HepG2 (cell line): ENCODE data around the gene ICE2. TPM values are rescaled to one million over a fixed set of nuclear protein-coding genes. Genes with fewer than 3 reads are reported as not detected.

Experiments
- FOXK2 ChIP-seq: fragments of 450-650 bp; IDR thresholded peaks from 2 replicates; pipeline ENCODE4 v1.6.1; 2016
- HOXA3 ChIP-seq: sonication (generic); formaldehyde crosslinking; IDR thresholded peaks from 2 replicates; pipeline ENCODE4 v1.5.0; 2020; ENCODE audit warnings: missing genetic modification reagents
- IKZF1 ChIP-seq: fragments of 450-650 bp; IDR thresholded peaks from 2 replicates; pipeline ENCODE4 v1.7.1; 2016
- PAF1 ChIP-seq: IDR thresholded peaks from 2 replicates; pipeline ENCODE4 v1.6.1; 2016; ENCODE audit warnings: missing genetic modification reagents, missing compliant biosample characterization
- PAWR ChIP-seq: sonication (generic); formaldehyde crosslinking; IDR thresholded peaks from 2 replicates; pipeline ENCODE4 v1.4.0; 2020; ENCODE audit warnings: missing genetic modification reagents, mild to moderate bottlenecking, borderline replicate concordance
- REL ChIP-seq: sonication (generic); formaldehyde crosslinking; conservative IDR thresholded peaks from 2 replicates; pipeline ENCODE4 v1.8.0; 2022; ENCODE audit warnings: mild to moderate bottlenecking, missing genetic modification reagents, moderate library complexity
- SMAD1 ChIP-seq: sonication (generic); formaldehyde crosslinking; IDR thresholded peaks from 2 replicates; pipeline ENCODE4 v1.4.0; 2020; ENCODE audit warnings: missing genetic modification reagents, low read depth, mild to moderate bottlenecking, borderline replicate concordance
- SMARCC2 ChIP-seq: fragments of 450-650 bp; IDR thresholded peaks from 2 replicates; pipeline ENCODE4 v1.6.1; 2017; ENCODE audit warnings: antibody characterized with exemption, mild to moderate bottlenecking
- SYNCRIP ChIP-seq: fragments of 200-400 bp; formaldehyde crosslinking; IDR thresholded peaks from 2 replicates; pipeline ENCODE4 v1.6.1; 2018; ENCODE audit warnings: mild to moderate bottlenecking, low read depth, low read length; ENCODE audit not compliant: insufficient read depth
- TFE3 ChIP-seq: IDR thresholded peaks from 2 replicates; pipeline ENCODE4 v1.6.1; 2016
- ZFP82 ChIP-seq: sonication (generic); formaldehyde crosslinking; IDR thresholded peaks from 2 replicates; pipeline ENCODE4 v1.5.1; 2020; ENCODE audit warnings: mild to moderate bottlenecking, missing genetic modification reagents, borderline replicate concordance
- ZNF343 ChIP-seq: sonication (generic); formaldehyde crosslinking; IDR thresholded peaks from 2 replicates; pipeline ENCODE4 v1.4.0; 2020; ENCODE audit warnings: mild to moderate bottlenecking, missing genetic modification reagents
- ZNF629 ChIP-seq: sonication (generic); formaldehyde crosslinking; conservative IDR thresholded peaks from 2 replicates; pipeline ENCODE4 v1.5.0; 2020; ENCODE audit warnings: missing genetic modification reagents
- ZNF646 ChIP-seq: sonication (generic); formaldehyde crosslinking; IDR thresholded peaks from 2 replicates; pipeline ENCODE4 v1.9.0; 2021; ENCODE audit warnings: mild to moderate bottlenecking, missing genetic modification reagents
- polyA plus RNA-seq, 8 experiments: library from polyadenylated mRNA; depleted of rRNA in 3 of 8; stranded (reverse) in 7 of 8; unstranded in 1 of 8; fragments of >200 nt; fragmentation: Illumina TruSeq in 4 of 8; extraction: Trizol in 4 of 8; gene quantifications; 2 replicates each; pipeline versions ENCODE4 v1.2.1 to v1.2.3, GENCODE V29; 2011 to 2016; ENCODE audit warnings: low read depth in 4 of 8, missing spikeins in 1 of 8, mixed read lengths in 1 of 8; ENCODE audit not compliant: insufficient read depth in 1 of 8
- total RNA-seq, 5 experiments: library from RNA; depleted of rRNA; stranded (reverse); fragments of >200 nt; fragmentation: Illumina TruSeq; extraction: Trizol; gene quantifications; 2 replicates each; pipeline ENCODE4 v1.2.3, GENCODE V29; 2016; ENCODE audit warnings: low read depth in 1 of 5
- TF ChIP-seq, protein P1 (sequence below): IDR thresholded peaks from 2 replicates; pipeline ENCODE4 v1.6.1; 2016; ENCODE audit warnings: low read depth, control low read depth
- TF ChIP-seq, protein P2 (sequence below): fragments of 450-650 bp; IDR thresholded peaks from 2 replicates; pipeline ENCODE4 v1.6.1; 2017; ENCODE audit warnings: mild to moderate bottlenecking

ICE2 gene
- total and polyA plus RNA-seq, 2 of the 13 experiments (the other 11 are each of a cell fraction or from before 2014, with no cell fraction given), result 24.8 to 26.4 TPM

DNA sequence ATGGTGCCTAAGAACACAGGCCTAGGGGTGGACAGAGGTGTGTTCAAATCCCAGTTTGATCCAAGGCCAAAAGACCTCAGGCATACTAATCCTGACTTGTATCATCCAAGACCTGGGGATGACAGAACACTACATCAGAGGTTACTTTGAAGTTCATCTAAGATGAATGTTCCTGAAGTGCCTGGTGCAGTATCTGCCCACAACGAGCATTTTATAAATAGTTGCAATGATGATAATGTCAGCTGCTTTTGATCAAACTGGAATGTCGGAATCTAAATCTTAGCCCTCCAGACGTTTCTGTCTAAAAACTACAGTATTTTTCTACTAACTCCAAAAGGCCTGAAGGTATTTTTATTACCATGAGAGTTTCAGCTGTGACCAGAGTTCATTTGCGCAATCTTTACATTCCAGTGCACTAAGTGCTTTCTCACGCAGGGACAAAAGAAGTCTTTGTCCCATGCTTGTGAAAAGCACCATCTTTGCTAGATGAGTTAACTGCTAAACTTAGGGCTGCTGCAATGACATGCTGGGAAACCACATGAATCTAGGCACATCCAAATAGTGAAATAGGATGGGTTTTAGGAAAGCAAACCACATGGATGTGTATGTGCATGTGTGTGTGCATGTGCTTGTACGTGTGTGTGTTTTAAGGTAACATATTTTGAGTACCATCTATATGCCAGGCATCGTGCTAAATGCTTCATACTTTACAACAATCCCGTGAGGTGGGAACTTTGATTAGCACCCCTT, 99.2 kb downstream of the ICE2 start (continued):
- TF ChIP-seq ZNF646 (CRISPR knock-in tag), result no peak
- TF ChIP-seq SMARCC2, result 0 out of 2 replicates have a peak, but pooled peaks have one; percentile 51
- no peak for TF ChIP-seq IKZF1
- peak; percentile 71 for TF ChIP-seq TFE3 (CRISPR knock-in tag)
- no peak for TF ChIP-seq PAF1 (CRISPR knock-in tag)
- TF ChIP-seq ZNF343, result no peak
- TF ChIP-seq PAWR, result no peak
- TF ChIP-seq, protein P1, sequence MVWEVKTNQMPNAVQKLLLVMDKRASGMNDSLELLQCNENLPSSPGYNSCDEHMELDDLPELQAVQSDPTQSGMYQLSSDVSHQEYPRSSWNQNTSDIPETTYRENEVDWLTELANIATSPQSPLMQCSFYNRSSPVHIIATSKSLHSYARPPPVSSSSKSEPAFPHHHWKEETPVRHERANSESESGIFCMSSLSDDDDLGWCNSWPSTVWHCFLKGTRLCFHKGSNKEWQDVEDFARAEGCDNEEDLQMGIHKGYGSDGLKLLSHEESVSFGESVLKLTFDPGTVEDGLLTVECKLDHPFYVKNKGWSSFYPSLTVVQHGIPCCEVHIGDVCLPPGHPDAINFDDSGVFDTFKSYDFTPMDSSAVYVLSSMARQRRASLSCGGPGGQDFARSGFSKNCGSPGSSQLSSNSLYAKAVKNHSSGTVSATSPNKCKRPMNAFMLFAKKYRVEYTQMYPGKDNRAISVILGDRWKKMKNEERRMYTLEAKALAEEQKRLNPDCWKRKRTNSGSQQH (CRISPR knock-in tag), result no peak
- TF ChIP-seq HOXA3 (CRISPR knock-in tag), result peak; percentile 84
- TF ChIP-seq SYNCRIP, result no peak
- TF ChIP-seq, protein P2, sequence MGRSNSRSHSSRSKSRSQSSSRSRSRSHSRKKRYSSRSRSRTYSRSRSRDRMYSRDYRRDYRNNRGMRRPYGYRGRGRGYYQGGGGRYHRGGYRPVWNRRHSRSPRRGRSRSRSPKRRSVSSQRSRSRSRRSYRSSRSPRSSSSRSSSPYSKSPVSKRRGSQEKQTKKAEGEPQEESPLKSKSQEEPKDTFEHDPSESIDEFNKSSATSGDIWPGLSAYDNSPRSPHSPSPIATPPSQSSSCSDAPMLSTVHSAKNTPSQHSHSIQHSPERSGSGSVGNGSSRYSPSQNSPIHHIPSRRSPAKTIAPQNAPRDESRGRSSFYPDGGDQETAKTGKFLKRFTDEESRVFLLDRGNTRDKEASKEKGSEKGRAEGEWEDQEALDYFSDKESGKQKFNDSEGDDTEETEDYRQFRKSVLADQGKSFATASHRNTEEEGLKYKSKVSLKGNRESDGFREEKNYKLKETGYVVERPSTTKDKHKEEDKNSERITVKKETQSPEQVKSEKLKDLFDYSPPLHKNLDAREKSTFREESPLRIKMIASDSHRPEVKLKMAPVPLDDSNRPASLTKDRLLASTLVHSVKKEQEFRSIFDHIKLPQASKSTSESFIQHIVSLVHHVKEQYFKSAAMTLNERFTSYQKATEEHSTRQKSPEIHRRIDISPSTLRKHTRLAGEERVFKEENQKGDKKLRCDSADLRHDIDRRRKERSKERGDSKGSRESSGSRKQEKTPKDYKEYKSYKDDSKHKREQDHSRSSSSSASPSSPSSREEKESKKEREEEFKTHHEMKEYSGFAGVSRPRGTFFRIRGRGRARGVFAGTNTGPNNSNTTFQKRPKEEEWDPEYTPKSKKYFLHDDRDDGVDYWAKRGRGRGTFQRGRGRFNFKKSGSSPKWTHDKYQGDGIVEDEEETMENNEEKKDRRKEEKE, result no peak
- peak; percentile 23; the same call in 1 of the 2 replicates for TF ChIP-seq ZNF629 (CRISPR knock-in tag)
- TF ChIP-seq ZFP82 (CRISPR knock-in tag), result no peak
- no peak for TF ChIP-seq REL (CRISPR knock-in tag)
- TF ChIP-seq SMAD1 (CRISPR knock-in tag), result no peak
- TF ChIP-seq FOXK2, result no peak
